GM12878 (cell line): ENCODE measurements around the gene HDAC3. TPM values are rescaled to one million over a fixed set of nuclear protein-coding genes. Genes with fewer than 3 reads are reported as not detected.

Source experiments
- ATF7 ChIP-seq: fragments of 450-650 bp; IDR thresholded peaks from 2 replicates; pipeline ENCODE4 v1.6.1; 2016; ENCODE audit warnings: low read depth, mild to moderate bottlenecking
- BACH1 ChIP-seq: fragments of 450-650 bp; IDR thresholded peaks from 2 replicates; pipeline ENCODE4 v1.6.1; 2017; ENCODE audit warnings: mild to moderate bottlenecking, borderline replicate concordance
- BCL11A ChIP-seq: IDR thresholded peaks from 2 replicates; pipeline ENCODE4 v1.6.1; 2011; ENCODE audit warnings: low read depth, low read length
- CREM ChIP-seq: IDR thresholded peaks from 2 replicates; pipeline ENCODE4 v1.6.1; 2014; ENCODE audit warnings: antibody characterized with exemption, low read depth
- EGR1 ChIP-seq, 2 experiments: IDR thresholded peaks; 1 replicate in 1 of 2; 2 replicates in 1 of 2; pipeline ENCODE4 v1.6.1; 2011 to 2012; ENCODE audit warnings: low read depth in 2 of 2, low read length in 2 of 2, borderline replicate concordance in 1 of 2, mild to moderate bottlenecking in 1 of 2, moderate library complexity in 1 of 2
- ETV6 ChIP-seq, 2 experiments: fragments of 450-650 bp in 1 of 2; IDR thresholded peaks in 1 of 2; conservative IDR thresholded peaks in 1 of 2; 2 replicates each; pipeline ENCODE4 v1.6.1; 2014; ENCODE audit warnings: antibody characterized with exemption in 1 of 2, borderline replicate concordance in 1 of 2, low read depth in 1 of 2, mild to moderate bottlenecking in 1 of 2, moderate library complexity in 1 of 2
- FOS ChIP-seq: IDR thresholded peaks from 3 replicates; pipeline ENCODE4 v1.6.1; 2011; ENCODE audit warnings: borderline replicate concordance; ENCODE audit not compliant: insufficient read length; ENCODE audit errors: extremely low read depth
- FOXM1 ChIP-seq: IDR thresholded peaks from 2 replicates; pipeline ENCODE4 v1.6.1; 2012; ENCODE audit warnings: low read depth, mild to moderate bottlenecking, inconsistent platforms, low read length, moderate library complexity
- IKZF1 ChIP-seq: fragments of 450-650 bp; conservative IDR thresholded peaks from 2 replicates; pipeline ENCODE4 v1.6.1; 2017; ENCODE audit warnings: antibody characterized with exemption, mild to moderate bottlenecking
- IKZF2 ChIP-seq, 2 experiments: fragments of 450-650 bp; IDR thresholded peaks; 2 replicates each; pipeline ENCODE4 v1.6.1; 2017; ENCODE audit warnings: mild to moderate bottlenecking in 2 of 2, moderate library complexity in 2 of 2
- IRF3 ChIP-seq: fragments of 450-650 bp; IDR thresholded peaks from 2 replicates; pipeline ENCODE4 v1.6.1; 2014; ENCODE audit warnings: mild to moderate bottlenecking
- KDM1A ChIP-seq: fragments of 200-600 bp; sonication (generic); IDR thresholded peaks from 2 replicates; pipeline ENCODE4 v1.6.1; 2016; ENCODE audit warnings: borderline replicate concordance
- MXI1 ChIP-seq: fragments of 150-350 bp; IDR thresholded peaks from 2 replicates; pipeline ENCODE4 v1.6.1; 2011; ENCODE audit warnings: low read depth, mild to moderate bottlenecking, inconsistent platforms, low read length, improper control_type of control experiment
- PAX8 ChIP-seq: fragments of 450-650 bp; IDR thresholded peaks from 2 replicates; pipeline ENCODE4 v1.6.1; 2017; ENCODE audit warnings: mild to moderate bottlenecking, moderate library complexity
- POLR2A ChIP-seq: IDR thresholded peaks from 2 replicates; pipeline ENCODE4 v1.6.1; 2011; ENCODE audit warnings: low read depth, mild to moderate bottlenecking, low read length
- RAD21 ChIP-seq: IDR thresholded peaks from 2 replicates; pipeline ENCODE4 v1.6.1; 2011; ENCODE audit warnings: mild to moderate bottlenecking, low read depth, low read length, moderate library complexity; ENCODE audit not compliant: insufficient read depth
- RELA ChIP-seq: fragments of 450-650 bp; IDR thresholded peaks from 2 replicates; pipeline ENCODE4 v1.8.0; 2014; ENCODE audit warnings: borderline replicate concordance; ENCODE audit not compliant: partially characterized antibody
- RFX5 ChIP-seq: IDR thresholded peaks from 2 replicates; pipeline ENCODE4 v1.6.1; 2011; ENCODE audit warnings: low read depth, low read length, improper control_type of control experiment
- SMARCA5 ChIP-seq: fragments of 450-650 bp; IDR thresholded peaks from 2 replicates; pipeline ENCODE4 v1.6.1; 2017; ENCODE audit warnings: mild to moderate bottlenecking
- SRF ChIP-seq, 2 experiments: IDR thresholded peaks; 2 replicates each; pipeline ENCODE4 v1.6.1; 2011; ENCODE audit warnings: low read depth in 2 of 2, low read length in 2 of 2, mild to moderate bottlenecking in 1 of 2, moderate library complexity in 1 of 2
- TARDBP ChIP-seq: IDR thresholded peaks from 2 replicates; pipeline ENCODE4 v1.6.1; 2016; ENCODE audit warnings: borderline replicate concordance
- WRNIP1 ChIP-seq: IDR thresholded peaks from 2 replicates; pipeline ENCODE4 v1.6.1; 2011; ENCODE audit warnings: low read depth, low read length, improper control_type of control experiment, borderline replicate concordance
- ZBTB11 ChIP-seq: fragments of 450-650 bp; formaldehyde crosslinking; IDR thresholded peaks from 2 replicates; pipeline ENCODE4 v1.5.0; 2022; ENCODE audit warnings: mild to moderate bottlenecking, missing genetic modification characterization
- ZNF207 ChIP-seq: fragments of 450-650 bp; IDR thresholded peaks from 2 replicates; pipeline ENCODE4 v1.6.1; 2014; ENCODE audit warnings: antibody characterized with exemption, mild to moderate bottlenecking, borderline replicate concordance
- ZNF622 ChIP-seq: fragments of 450-650 bp; IDR thresholded peaks from 2 replicates; pipeline ENCODE4 v1.6.1; 2017; ENCODE audit warnings: mild to moderate bottlenecking, inconsistent platforms
- polyA plus RNA-seq, 11 experiments: library from polyadenylated mRNA; depleted of rRNA in 4 of 11; unstranded in 6 of 11; stranded (reverse) in 5 of 11; fragments of >200 nt; fragmentation: Nextera tagmentation in 4 of 11; fragmentation: Illumina TruSeq in 1 of 11; extraction: Ambion mirVana in 4 of 11; extraction: Trizol in 1 of 11; gene quantifications; 1 replicate in 1 of 11; 2 replicates in 10 of 11; pipeline versions ENCODE4 v1.2.1 to v1.2.3, GENCODE V29; 2011 to 2016; ENCODE audit warnings: inconsistent platforms in 2 of 11, missing spikeins in 2 of 11, low read depth in 1 of 11
- total RNA-seq, 4 experiments: library from RNA; depleted of rRNA in 3 of 4; stranded (reverse); fragments of >200 nt in 3 of 4; fragmentation: Illumina TruSeq in 1 of 4; extraction: Trizol in 1 of 4; gene quantifications; 2 replicates each; pipeline versions ENCODE4 v1.2.1 to v1.2.3, GENCODE V29; 2013 to 2021

Gene HDAC3
- total and polyA plus RNA-seq, 10 of the 15 experiments (the other 5 are each of a cell fraction or from before 2014, with no cell fraction given) = 62.2 to 140 (median 112) TPM

- TF ChIP-seq IRF3 (no peak), RFX5 (no peak), ATF7 (no peak), KDM1A (no peak), IKZF1 (no peak; the same call in none of the 2 replicates), RELA (no peak), RAD21 (no peak), MXI1 (no peak), SMARCA5 (no peak), PAX8 (no peak), ZBTB11 (no peak), BCL11A (no peak), EGR1 (IDR thresholded peaks at IDR 0.05; ENCODE audit: borderline replicate concordance in 1 of 2, low read depth in 2 of 2, low read length in 2 of 2) (peak in 1 of 2 experiments; percentile 10; a peak in 1 of 3 replicates), ZNF207 (no peak), BACH1 (no peak), ETV6 (conservative IDR thresholded peaks at IDR 0.05 in 1 of 2, IDR thresholded peaks at IDR 0.05 in 1 of 2; ENCODE audit: borderline replicate concordance in 1 of 2, low read depth in 1 of 2) (no peak), TARDBP (0 out of 2 replicates have a peak, but pooled peaks have one; percentile 7), FOS (no peak), CREM (0 out of 2 replicates have a peak, but pooled peaks have one; percentile 6), WRNIP1 (no peak), IKZF2 (IDR thresholded peaks at IDR 0.05) (no peak), SRF (IDR thresholded peaks at IDR 0.05; ENCODE audit: low read depth in 2 of 2, low read length in 2 of 2) (no peak), FOXM1 (no peak), ZNF622 (no peak), POLR2A (0 out of 2 replicates have a peak, but pooled peaks have one; percentile 26)
Observed at GRCh38 chr5:141637123-141637766, 596 bp upstream of the HDAC3 start (continued).
